GM12872 (cell line): ENCODE data around the gene ASB13.

Experiments used
- CTCF ChIP-seq: IDR thresholded peaks from 3 replicates; pipeline ENCODE4 v1.5.1; 2011; ENCODE audit warnings: low read depth, mild to moderate bottlenecking, low read length, moderate library complexity; ENCODE audit not compliant: insufficient read depth

The ASB13 gene

DNA sequence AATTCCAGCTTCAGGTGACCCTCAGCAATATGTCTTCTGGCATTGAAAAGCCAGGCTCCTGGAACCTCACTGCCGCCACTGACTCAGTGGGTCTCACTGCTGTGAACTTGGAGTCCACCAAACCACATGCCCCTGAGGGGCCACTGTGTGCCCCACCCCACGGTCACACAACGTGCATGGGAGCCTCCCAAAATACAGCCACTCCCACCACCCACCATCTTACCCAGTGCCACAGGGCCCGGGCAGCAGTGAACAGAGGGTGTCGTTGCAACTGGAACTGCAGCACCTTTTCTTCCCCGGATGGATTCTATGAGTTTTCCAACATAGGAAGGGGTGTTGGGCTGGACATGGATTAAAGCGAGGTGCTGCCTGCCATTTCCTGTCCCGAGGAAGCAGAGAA is 60.1 kb downstream of the ASB13 start:
- TF ChIP-seq CTCF: no peak

DNA sequence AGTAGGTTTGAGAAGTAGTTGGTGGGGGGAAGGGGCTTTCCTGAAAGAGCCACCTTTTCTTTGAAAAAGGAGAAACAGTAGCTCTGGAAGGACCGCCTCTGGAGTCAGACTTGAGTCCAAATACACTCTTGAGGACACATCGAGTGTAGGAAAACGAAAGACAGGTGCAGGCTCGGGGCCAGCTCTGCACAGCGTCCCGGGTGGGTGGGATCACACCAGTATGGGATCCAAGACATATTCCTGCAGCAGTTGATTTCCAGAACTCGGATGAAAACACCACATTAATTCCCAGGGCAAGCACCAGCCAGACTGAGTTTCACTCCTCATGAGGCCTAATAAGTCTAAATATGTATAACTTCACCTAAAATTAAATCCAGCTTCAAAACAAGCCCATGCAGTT is 61.4 kb downstream of the ASB13 start:
- no peak for TF ChIP-seq CTCF

DNA sequence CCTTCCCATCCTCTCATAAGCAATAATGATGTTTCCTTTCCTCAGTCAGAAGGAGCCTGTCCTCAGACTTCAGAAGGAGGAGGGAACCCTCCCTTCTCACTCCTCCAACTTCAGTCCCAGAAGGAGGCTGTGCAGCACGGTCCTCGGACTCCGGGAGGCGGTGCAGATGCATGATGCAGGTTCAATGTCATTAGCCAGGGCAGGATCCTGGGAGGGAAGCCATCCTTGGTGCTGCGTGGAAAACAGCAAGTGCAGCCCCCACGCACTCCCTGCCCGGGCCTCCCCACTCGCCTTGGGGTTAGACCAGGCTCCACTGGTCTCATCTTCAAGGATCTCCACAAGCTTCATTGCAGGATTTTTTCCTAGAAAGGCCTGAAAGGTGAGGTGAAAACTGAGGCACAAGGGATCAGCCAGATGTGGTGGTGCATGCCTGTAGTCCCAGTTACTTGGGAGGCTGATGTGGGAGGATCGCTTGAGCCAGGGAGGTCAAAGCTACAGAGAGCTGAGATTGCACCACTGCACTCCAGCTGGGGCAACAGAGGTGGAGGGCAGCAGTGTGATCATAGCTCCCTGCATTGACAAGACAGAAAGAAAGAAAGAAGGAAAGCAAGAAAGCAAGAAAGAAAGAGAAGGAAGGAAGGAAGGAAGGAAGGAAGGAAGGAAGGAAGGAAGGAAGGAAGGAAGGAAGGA is 62.0 kb downstream of the ASB13 start:
- no peak for TF ChIP-seq CTCF

DNA sequence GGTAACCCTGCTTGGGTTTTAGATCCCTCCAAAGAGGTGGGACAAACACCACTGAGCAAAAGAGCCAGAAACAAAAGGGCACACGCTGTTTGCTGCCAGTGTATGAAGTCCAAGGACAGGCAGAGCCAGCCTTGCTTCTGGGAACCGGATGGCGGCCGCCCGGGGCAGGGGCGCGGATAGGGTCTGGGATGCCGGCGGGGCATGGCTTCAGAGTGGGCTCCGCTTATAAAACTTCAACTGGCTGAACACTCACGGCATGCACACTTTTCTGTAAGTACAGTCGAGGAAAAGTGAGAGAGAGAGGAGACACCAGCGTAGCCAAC is 62.6 kb downstream of the ASB13 start:
- TF ChIP-seq CTCF: no peak

DNA sequence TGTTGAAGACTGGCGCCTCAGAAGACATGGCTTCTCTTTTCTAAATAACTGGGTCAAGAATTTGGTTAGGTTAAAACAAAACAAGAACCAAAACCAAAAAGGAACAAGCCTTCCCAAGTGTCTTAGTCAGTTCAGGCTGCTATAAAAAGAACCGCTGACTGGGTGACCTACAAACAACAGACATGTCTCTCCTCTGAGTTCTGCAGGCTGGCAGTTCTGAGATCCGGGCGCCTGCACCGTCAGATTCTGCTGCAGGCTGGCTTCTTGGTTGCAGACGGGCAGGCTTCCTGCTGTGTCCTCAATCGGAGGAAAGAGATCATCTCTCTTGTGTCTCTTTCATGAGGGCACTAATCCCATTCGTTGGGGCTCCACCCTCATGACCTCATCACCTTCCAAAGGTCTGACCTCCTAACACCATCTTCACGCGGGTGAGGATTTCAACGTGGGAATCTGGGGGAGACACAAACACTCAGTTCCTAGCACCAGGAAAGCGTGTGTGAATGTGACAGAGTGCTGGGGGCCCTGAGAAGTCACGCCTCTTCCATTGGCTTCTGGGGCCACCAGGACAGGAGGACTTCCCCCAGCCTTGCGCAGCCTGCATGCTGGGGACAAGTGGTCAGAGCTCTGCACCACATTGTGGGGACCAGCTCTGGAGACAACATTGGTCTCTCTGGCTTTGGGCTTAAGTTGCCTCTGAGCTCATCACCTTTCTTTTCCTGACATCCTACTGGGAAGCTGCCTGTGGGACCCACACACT is 63.1 kb downstream of the ASB13 start:
- no peak for TF ChIP-seq CTCF

DNA sequence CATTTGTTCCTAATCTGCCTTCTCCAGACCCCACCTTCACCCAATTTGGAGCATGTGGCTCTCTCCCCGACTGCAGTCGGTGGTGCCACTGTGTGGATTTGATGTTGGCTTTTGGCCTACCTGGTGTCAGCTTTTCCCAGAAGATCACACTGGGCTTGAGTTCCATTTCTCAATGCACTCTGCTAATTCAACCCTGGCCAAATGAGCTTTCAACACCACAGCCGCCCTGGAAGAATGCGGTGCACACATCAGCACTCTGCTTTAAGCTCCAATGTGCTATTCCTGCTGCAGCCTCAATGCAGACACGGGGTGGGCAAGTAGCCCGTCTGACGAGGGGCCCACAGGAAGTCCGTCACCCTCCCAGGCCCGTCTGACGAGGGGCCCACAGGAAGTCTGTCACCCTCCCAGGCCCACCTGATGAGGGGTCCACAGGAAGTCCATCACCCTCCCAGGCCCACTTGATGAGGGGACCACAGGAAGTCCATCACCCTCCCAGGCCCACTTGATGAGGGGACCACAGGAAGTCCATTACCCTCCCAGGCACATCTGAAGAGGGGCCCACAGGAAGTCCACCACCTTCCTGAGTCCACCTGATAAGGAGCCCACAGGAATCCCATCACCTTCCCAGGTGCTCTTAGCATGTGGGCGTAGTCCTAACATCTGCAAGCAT is 64.4 kb downstream of the ASB13 start:
- TF ChIP-seq CTCF: no peak

DNA sequence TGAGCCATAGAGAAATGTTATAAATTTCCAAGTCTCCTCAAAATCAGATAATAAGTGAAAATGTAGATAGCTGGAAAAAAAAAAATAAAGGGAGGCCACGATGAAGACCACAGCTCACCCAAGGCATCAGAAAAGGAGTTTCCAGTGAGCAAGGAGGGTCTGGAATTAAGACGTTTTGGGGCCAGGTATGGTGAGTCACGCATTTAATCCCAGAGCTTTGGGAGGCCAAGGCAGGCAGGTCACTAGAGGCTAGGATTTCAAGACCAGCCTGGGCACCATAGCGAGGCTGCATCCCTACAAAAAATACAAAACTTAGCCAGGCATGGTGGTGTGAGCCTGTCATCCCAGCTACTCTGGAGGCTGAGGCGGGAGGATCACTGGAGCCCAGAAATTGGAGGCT is 65.5 kb downstream of the ASB13 start:
- TF ChIP-seq CTCF: no peak
